Mammary epithelial cell (primary cell): ENCODE measurements around the gene ARFIP1.

Experiments
- EZH2 ChIP-seq: IDR thresholded peaks from 2 replicates; pipeline ENCODE4 v1.6.1; 2012; ENCODE audit warnings: low read length, inconsistent platforms, borderline replicate concordance
- TF ChIP-seq, protein P1 (sequence below), 2 donors: IDR thresholded peaks in 1 of 2; conservative IDR thresholded peaks in 1 of 2; 2 replicates each; pipeline ENCODE4 v1.5.1; 2011 to 2012; ENCODE audit warnings: inconsistent platforms in 2 of 2, low read length in 2 of 2, mild to moderate bottlenecking in 2 of 2, control low read depth in 1 of 2, low read depth in 1 of 2; ENCODE audit not compliant: insufficient read depth in 1 of 2; ENCODE audit errors: extremely low read depth in 1 of 2

DNA sequence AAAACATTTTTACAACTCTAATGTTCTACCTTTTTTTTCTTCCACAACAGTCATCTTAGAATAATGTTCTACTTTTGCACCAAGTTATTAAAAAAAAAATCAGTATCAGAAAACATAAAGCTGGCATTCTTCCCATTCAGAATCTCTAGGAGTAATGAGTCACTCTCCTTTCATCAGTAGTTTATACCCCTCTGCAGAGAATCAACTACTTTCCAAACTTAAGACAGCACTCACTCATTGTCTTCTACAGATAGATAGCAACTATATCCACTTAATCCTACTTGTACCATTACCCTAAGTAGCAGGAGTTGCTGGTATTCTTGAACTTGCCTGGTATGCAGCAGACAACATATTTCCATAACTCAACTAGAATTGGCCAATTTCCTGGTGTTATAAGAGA is 3.4 kb upstream of the ARFIP1 start:
- TF ChIP-seq, protein P1, sequence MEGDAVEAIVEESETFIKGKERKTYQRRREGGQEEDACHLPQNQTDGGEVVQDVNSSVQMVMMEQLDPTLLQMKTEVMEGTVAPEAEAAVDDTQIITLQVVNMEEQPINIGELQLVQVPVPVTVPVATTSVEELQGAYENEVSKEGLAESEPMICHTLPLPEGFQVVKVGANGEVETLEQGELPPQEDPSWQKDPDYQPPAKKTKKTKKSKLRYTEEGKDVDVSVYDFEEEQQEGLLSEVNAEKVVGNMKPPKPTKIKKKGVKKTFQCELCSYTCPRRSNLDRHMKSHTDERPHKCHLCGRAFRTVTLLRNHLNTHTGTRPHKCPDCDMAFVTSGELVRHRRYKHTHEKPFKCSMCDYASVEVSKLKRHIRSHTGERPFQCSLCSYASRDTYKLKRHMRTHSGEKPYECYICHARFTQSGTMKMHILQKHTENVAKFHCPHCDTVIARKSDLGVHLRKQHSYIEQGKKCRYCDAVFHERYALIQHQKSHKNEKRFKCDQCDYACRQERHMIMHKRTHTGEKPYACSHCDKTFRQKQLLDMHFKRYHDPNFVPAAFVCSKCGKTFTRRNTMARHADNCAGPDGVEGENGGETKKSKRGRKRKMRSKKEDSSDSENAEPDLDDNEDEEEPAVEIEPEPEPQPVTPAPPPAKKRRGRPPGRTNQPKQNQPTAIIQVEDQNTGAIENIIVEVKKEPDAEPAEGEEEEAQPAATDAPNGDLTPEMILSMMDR (conservative IDR thresholded peaks at IDR 0.05 in 1 of 2, IDR thresholded peaks at IDR 0.05 in 1 of 2; ENCODE audit: extremely low read depth in 1 of 2, insufficient read depth in 1 of 2, low read depth in 1 of 2, low read length in 2 of 2), result no peak
- no peak for TF ChIP-seq EZH2
